ENCODE measurements around the gene EXOC3. TPM values are rescaled to one million over a fixed set of nuclear protein-coding genes. Genes with fewer than 3 reads are reported as not detected.
A peak's percentile ranks its signal among the peaks of the same experiment; 100 is the strongest.

EXOC3 gene
- total RNA-seq, 2 donors from 2014 or later, result 65.2 to 75.1 TPM

- intact Hi-C loops (cut with DNase I, micrococcal nuclease), result no loop called here
- ATAC-seq, result no peak
- no peak for DNase-seq
Observed at GRCh38 chr5:422323-423232, 20.4 kb upstream of the EXOC3 start.

DNA sequence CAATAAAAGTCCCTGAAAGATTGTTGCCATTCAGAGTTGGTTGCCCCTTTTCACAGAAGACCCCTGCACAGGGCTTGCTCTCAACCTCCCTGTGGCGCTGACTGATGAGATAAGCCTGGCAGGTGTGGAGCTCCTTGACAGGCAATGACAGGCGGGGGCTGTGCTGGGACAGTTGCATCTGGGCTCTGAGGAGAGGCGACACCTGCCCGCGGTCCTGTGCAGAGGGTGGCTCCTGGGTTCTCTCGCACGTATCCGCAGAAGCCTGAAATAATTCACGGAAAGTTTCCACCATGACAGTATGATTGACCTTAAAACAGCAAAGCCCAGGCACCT, 19.8 kb upstream of the EXOC3 start:
- intact Hi-C loops (cut with DNase I, micrococcal nuclease), result no loop called here
- DNase-seq (no peak), ATAC-seq (no peak)

- ATAC-seq, result no peak
- DNase-seq, result no peak
- intact Hi-C loops (cut with DNase I, micrococcal nuclease), result no loop called here
Observed at GRCh38 chr5:423626-424261, 19.2 kb upstream of the EXOC3 start.

GRCh38 chr5:424301-425110, 18.5 kb upstream of the EXOC3 start:
- no peak for ATAC-seq
- intact Hi-C loops (cut with DNase I, micrococcal nuclease), result no loop called here
- DNase-seq, result no peak

GRCh38 chr5:425714-426113, 17.3 kb upstream of the EXOC3 start:
- DNase-seq (no peak), ATAC-seq (no peak)
- intact Hi-C loops (cut with DNase I, micrococcal nuclease), result no loop called here

GRCh38 chr5:426392-426976, 16.5 kb upstream of the EXOC3 start:
- intact Hi-C loops (cut with DNase I, micrococcal nuclease), result no loop called here
- no peak for DNase-seq

GRCh38 chr5:427415-428087, 15.4 kb upstream of the EXOC3 start:
- intact Hi-C loops (cut with DNase I, micrococcal nuclease), result no loop called here
- no peak for DNase-seq
- ATAC-seq, result no peak

More at GRCh38 chr5:426392-426976, 16.5 kb upstream of the EXOC3 start:
- no peak for ATAC-seq

DNA sequence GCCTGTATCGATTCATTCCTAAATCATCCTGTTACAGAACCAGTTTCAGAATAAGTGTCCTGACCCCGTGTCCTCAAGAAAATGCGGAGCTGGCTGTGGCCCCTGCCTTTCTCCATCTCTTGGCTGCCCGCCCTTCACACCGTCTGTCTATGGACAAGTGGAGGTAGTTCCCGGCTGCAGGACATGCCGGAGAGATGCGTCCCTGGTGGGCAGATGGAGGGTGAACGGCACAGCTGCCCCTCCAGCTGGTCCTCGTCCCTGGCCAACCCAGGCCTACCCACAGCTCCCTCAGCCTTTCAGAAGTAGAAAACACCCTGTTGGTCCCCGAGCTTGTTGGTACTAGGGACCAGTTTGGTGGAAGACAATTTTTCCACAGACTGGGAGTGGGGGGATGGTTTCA, 14.8 kb upstream of the EXOC3 start:
- no peak for DNase-seq
- no peak for ATAC-seq
- intact Hi-C loops (cut with DNase I, micrococcal nuclease), result no loop called here

- DNase-seq (no peak), ATAC-seq (no peak)
- intact Hi-C loops (cut with DNase I, micrococcal nuclease), result no loop called here
Observed at GRCh38 chr5:428754-429452, 14.1 kb upstream of the EXOC3 start.

DNA sequence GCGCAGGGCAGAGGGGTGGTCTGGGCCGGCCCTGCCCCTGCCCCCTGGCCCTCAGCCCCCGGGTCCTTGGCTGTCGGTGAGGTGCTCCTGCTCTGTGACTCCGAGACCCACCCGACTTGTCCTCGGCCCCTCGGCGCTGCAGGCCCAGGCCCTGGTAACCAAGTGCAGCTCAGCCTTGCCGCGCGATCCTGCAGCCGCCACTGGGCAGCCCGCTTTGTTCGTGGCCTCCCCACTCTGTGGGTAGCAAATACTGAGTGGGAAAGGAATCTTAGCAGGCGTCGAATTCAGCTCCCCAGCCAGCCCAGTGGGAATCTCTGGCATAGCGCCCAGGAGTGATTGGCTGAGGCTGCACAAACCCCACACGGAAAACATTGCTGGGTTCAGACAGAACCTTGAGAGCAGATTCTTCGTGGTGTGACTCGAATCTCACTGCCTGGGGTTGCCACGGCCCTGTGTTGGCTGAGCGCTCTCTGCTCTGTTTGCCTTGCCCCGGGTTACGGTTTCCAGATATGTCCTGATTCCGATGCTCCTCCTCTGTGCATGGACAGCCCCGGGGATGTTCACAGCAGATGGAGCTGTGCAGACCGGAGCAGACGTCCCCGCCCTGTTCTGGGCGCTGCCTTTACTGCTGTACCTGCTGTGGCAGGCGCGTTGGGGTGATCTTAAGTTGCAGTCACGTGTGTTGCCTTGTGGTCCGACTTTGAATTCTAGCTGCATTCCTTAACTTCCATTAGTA, 13.4 kb upstream of the EXOC3 start:
- DNase-seq (peak; percentile 64 to 69), ATAC-seq (peak; percentile 82)
- intact Hi-C loops (cut with DNase I, micrococcal nuclease), result loop anchor here in 1 of 2 donors (10.0 kb wide), 1 partner anchor 115 kb away; no protein-coding TSS in a partner anchor

- ATAC-seq (no peak), DNase-seq (no peak)
- intact Hi-C loops (cut with DNase I, micrococcal nuclease), result loop anchor here in 1 of 2 donors (10.0 kb wide), 1 partner anchor 116 kb away; no protein-coding TSS in a partner anchor
Observed at GRCh38 chr5:430214-430925, 12.6 kb upstream of the EXOC3 start.

- DNase-seq (peak; percentile 64 to 79), ATAC-seq (peak; percentile 87)
- intact Hi-C loops (cut with DNase I, micrococcal nuclease), result loop anchor here in 1 of 2 donors (10.0 kb wide), 1 partner anchor 116 kb away; no protein-coding TSS in a partner anchor
Observed at GRCh38 chr5:431001-431710, 11.8 kb upstream of the EXOC3 start.

DNA sequence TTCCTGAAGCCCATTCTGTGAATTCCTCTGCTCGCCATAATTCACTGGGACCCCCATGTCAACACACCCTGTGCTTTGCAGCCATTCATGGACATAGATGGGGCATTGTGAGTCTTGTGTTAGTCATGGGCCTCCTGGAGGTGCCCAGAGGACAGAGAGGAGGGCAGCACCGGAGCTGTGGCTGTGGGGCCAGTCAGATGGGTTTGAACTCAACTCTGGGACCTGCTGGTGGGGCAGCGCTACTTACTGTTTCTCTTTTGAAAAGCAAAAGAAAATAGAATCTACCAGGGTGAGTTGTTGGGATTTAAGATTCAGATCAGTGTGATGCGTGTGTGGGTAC, 11.3 kb upstream of the EXOC3 start:
- intact Hi-C loops (cut with DNase I, micrococcal nuclease), result loop anchor here in 1 of 2 donors (10.0 kb wide), 1 partner anchor 117 kb away; no protein-coding TSS in a partner anchor
- no peak for ATAC-seq
- no peak for DNase-seq

DNA sequence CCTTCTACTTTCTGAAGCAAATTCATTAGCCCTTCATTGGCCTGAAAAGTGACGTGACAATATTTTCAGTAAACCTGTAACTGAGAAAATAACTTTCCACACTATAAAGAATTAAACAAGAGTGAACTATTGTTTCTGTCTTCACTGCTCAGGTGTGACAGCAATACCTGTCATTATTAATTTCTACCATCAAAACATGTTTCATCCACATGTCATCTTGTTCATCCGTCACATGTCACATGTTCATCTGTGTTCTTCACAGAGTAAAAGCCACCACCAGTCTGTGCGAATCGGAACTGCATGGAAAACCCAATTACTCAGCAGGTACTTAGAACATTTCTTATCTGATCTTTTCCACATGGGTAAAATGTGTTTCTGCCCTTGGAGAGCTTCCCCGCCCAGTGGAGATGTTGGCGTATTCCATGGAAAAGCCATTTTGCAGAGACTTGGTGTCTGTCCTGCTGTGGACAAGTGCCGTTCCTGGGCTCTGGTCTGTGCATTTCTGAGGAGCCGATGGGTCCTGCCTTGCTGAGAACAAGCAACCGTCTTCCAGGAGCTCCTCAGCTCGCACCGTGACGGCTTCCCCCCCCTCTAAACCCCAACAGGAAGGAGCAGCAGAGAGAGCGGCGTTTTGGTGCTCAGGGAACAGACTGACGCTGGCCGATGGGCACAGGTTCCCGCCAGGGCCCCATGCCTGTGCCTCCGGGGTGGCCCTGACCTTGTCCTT, 10.6 kb upstream of the EXOC3 start:
- ATAC-seq, result no peak
- DNase-seq, result peak in 1 of 2 donors; percentile 19
- intact Hi-C loops (cut with DNase I, micrococcal nuclease), result loop anchor here in 1 of 2 donors (10.0 kb wide), 1 partner anchor 118 kb away; no protein-coding TSS in a partner anchor

Data from left colon (tissue), 2 donors.